ENCODE data around the gene TXNDC15.
"Not testable (repeated sequence)": the region's sequence is repeated elsewhere in the genome, so short reads cannot be mapped to it uniquely, and the experiment has no call there.

TXNDC15 gene

GRCh38 chr5:134873987-134874830, at the start of gene TXNDC15:
Gene TXNDC15 (plus strand): TSS chr5:134874371. CDS start chr5:134874428, 57 bp downstream.
- DNase-seq (ENCODE audit: low read depth): peak; percentile 78

GRCh38 chr5:134824681-134825080, 49.5 kb upstream of the TXNDC15 start:
- no peak for DNase-seq (ENCODE audit: low read depth)

- no peak for DNase-seq (ENCODE audit: low read depth)
Observed at GRCh38 chr5:134825212-134825611, 49.0 kb upstream of the TXNDC15 start.

- DNase-seq (ENCODE audit: low read depth): no peak
Observed at GRCh38 chr5:134833340-134834032, 40.7 kb upstream of the TXNDC15 start.

- no peak for DNase-seq (ENCODE audit: low read depth)
Observed at GRCh38 chr5:134835623-134836022, 38.5 kb upstream of the TXNDC15 start.

GRCh38 chr5:134837530-134838181, 36.5 kb upstream of the TXNDC15 start:
- no peak for DNase-seq (ENCODE audit: low read depth)

- not testable (repeated sequence) for DNase-seq (ENCODE audit: low read depth)
Observed at GRCh38 chr5:134838361-134838760, 35.8 kb upstream of the TXNDC15 start.

GRCh38 chr5:134840811-134841210, 33.4 kb upstream of the TXNDC15 start:
- no peak for DNase-seq (ENCODE audit: low read depth)

- no peak for DNase-seq (ENCODE audit: low read depth)
Observed at GRCh38 chr5:134844252-134844651, 29.9 kb upstream of the TXNDC15 start.

GRCh38 chr5:134845335-134845851, 28.8 kb upstream of the TXNDC15 start:
- DNase-seq (ENCODE audit: low read depth): no peak

- DNase-seq (ENCODE audit: low read depth): peak; percentile 91
Observed at GRCh38 chr5:134845852-134846640, 28.1 kb upstream of the TXNDC15 start, which contains the start of gene C5orf24. Gene C5orf24 (plus strand): TSS chr5:134845968. CDS start chr5:134854901, 8,933 bp downstream.

GRCh38 chr5:134846641-134846960, 27.6 kb upstream of the TXNDC15 start:
- peak; percentile 15 for DNase-seq (ENCODE audit: low read depth)

- DNase-seq (ENCODE audit: low read depth): not testable (repeated sequence)
Observed at GRCh38 chr5:134849434-134849933, 24.7 kb upstream of the TXNDC15 start.

- DNase-seq (ENCODE audit: low read depth): no peak
Observed at GRCh38 chr5:134851307-134851923, 22.8 kb upstream of the TXNDC15 start.

- DNase-seq (ENCODE audit: low read depth): not testable (repeated sequence)
Observed at GRCh38 chr5:134856465-134856864, 17.7 kb upstream of the TXNDC15 start.

- no peak for DNase-seq (ENCODE audit: low read depth)
Observed at GRCh38 chr5:134857401-134857800, 16.8 kb upstream of the TXNDC15 start.

- no peak for DNase-seq (ENCODE audit: low read depth)
Observed at GRCh38 chr5:134864707-134865106, 9.5 kb upstream of the TXNDC15 start.

GRCh38 chr5:134873494-134873893, 677 bp upstream of the TXNDC15 start:
- DNase-seq (ENCODE audit: low read depth): peak; percentile 11

GRCh38 chr5:134874831-134875655, 872 bp downstream of the TXNDC15 start:
- peak; percentile 20 for DNase-seq (ENCODE audit: low read depth)

- no peak for DNase-seq (ENCODE audit: low read depth)
Observed at GRCh38 chr5:134877159-134877558, 3.0 kb downstream of the TXNDC15 start.
